C4-2B (cell line): ENCODE data around the gene GDI1.

Source experiments
- CTCF ChIP-seq: fragments of 450-650 bp; conservative IDR thresholded peaks from 2 replicates; pipeline ENCODE4 v1.5.1; 2017; ENCODE audit warnings: mild to moderate bottlenecking
- ZFX ChIP-seq: fragments of 450-650 bp; IDR thresholded peaks from 2 replicates; pipeline ENCODE4 v1.6.1; 2017

DNA sequence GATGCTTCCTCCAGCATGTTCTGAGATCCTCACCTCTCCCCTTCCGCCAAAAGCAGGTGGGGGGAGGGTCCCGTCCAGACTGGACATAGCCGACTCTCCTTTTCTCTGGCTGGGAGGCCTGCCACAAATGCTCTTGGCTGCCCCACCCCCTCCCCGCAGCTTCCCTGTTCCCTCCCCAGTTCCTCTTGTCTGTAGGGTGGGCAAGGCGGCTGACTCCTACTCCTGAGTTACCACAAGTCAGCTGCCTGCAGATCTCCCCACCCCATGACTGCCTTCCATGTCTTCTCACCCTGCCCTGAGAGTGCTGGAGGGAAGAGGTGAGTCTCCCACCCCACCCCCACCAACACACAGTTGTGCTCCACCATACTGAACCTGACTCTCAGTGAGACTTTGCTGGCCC lies 5.6 kb upstream of the GDI1 start:
- TF ChIP-seq CTCF (no peak), ZFX (no peak)
